ENCODE results near the gene MYO7A. TPM values are rescaled to one million over a fixed set of nuclear protein-coding genes. Genes with fewer than 3 reads are reported as not detected.

The MYO7A gene
- total and polyA plus RNA-seq, 2 of the 8 experiments (the other 6 are each of a cell fraction or from before 2014, with no cell fraction given), result 1.5 to 1.9 TPM

GRCh38 chr11:77231800-77232199 is 103.8 kb downstream of the MYO7A start (continued):
- TF ChIP-seq USF2 (IDR thresholded peaks at IDR 0.05; ENCODE audit: low read length), result no peak
